WTC11 (cell line): ENCODE data around the gene MEA1. TPM values are rescaled to one million over a fixed set of nuclear protein-coding genes. Genes with fewer than 3 reads are reported as not detected.

Experiments used
- ATAC-seq: fragments of 200-7000 bp; cut with Tn5 transposase; 2 replicates; pipeline ENCODE4 v1.10.0; 2021; ENCODE audit warnings: mild to moderate bottlenecking, moderate library complexity
- CTCF ChIA-PET: fragments of 300-600 bp; sonication (Branson Sonifier 250); formaldehyde crosslinking; loops from one replicate; lab custom pipeline; 2021; ENCODE audit warnings: antibody characterized with exemption; lab: Charles Lee
- POLR2A ChIA-PET: fragments of 350-600 bp; sonication (Branson Sonifier 250); formaldehyde crosslinking; loops from one replicate; lab custom pipeline; 2021; ENCODE audit warnings: antibody characterized with exemption; lab: Charles Lee
- DNase-seq: peaks from one replicate; pipeline ENCODE4 v3.0.0; 2021; ENCODE audit warnings: low spot score
- H3K27ac Mint-ChIP-seq: 2 replicates; pipeline ENCODE4 v1.8.0; 2021; ENCODE audit warnings: mixed read lengths
- H3K27me3 Mint-ChIP-seq: 2 replicates; pipeline ENCODE4 v1.8.0; 2021; ENCODE audit warnings: low read depth, mild to moderate bottlenecking, moderate library complexity, mixed read lengths
- H3K36me3 Mint-ChIP-seq: 2 replicates; pipeline ENCODE4 v1.8.0; 2021; ENCODE audit warnings: mixed read lengths
- H3K4me1 Mint-ChIP-seq: 2 replicates; pipeline ENCODE4 v1.8.0; 2022; ENCODE audit warnings: mixed read lengths
- H3K4me3 Mint-ChIP-seq: 2 replicates; pipeline ENCODE4 v1.8.0; 2021; ENCODE audit warnings: mild to moderate bottlenecking, moderate library complexity, mixed read lengths
- H3K9me3 Mint-ChIP-seq: 2 replicates; pipeline ENCODE4 v1.8.0; 2021; ENCODE audit warnings: mixed read lengths
- ATF2 ChIP-seq: sonication (generic); formaldehyde crosslinking; IDR thresholded peaks from 2 replicates; pipeline ENCODE4 v1.8.1; 2022; ENCODE audit warnings: low read depth, missing genetic modification reagents, borderline replicate concordance
- FOXK1 ChIP-seq: sonication (generic); formaldehyde crosslinking; IDR thresholded peaks from 2 replicates; pipeline ENCODE4 v1.8.0; 2022; ENCODE audit warnings: mild to moderate bottlenecking, moderate library complexity, missing genetic modification reagents
- HMGXB4 ChIP-seq: sonication (generic); formaldehyde crosslinking; IDR thresholded peaks from 2 replicates; pipeline ENCODE4 v1.8.1; 2023; ENCODE audit warnings: mild to moderate bottlenecking, moderate library complexity, missing genetic modification reagents
- MYBL2 ChIP-seq: sonication (generic); formaldehyde crosslinking; IDR thresholded peaks from 2 replicates; pipeline ENCODE4 v1.8.1; 2023; ENCODE audit warnings: mild to moderate bottlenecking, moderate library complexity, missing genetic modification reagents
- NR2C2 ChIP-seq: sonication (generic); formaldehyde crosslinking; IDR thresholded peaks from 2 replicates; pipeline ENCODE4 v1.8.0; 2022; ENCODE audit warnings: mild to moderate bottlenecking, missing genetic modification reagents
- OVOL2 ChIP-seq: fragments of 250-450 bp; sonication (Bioruptor Pico); IDR thresholded peaks from 2 replicates; pipeline ENCODE4 v1.9.0; 2021; ENCODE audit warnings: mild to moderate bottlenecking, borderline replicate concordance
- SMAD4 ChIP-seq: sonication (generic); formaldehyde crosslinking; IDR thresholded peaks from 2 replicates; pipeline ENCODE4 v1.8.0; 2022; ENCODE audit warnings: mild to moderate bottlenecking, missing genetic modification reagents
- USF1 ChIP-seq: sonication (generic); formaldehyde crosslinking; IDR thresholded peaks from 2 replicates; pipeline ENCODE4 v1.8.0; 2022; ENCODE audit warnings: mild to moderate bottlenecking, missing genetic modification reagents
- ZBTB21 ChIP-seq: sonication (generic); formaldehyde crosslinking; IDR thresholded peaks from 2 replicates; pipeline ENCODE4 v1.8.1; 2023; ENCODE audit warnings: mild to moderate bottlenecking, missing genetic modification reagents, borderline replicate concordance
- ZNF219 ChIP-seq: sonication (generic); formaldehyde crosslinking; IDR thresholded peaks from 2 replicates; pipeline ENCODE4 v1.8.0; 2023; ENCODE audit warnings: missing genetic modification reagents, mild to moderate bottlenecking, borderline replicate concordance
- ZNF423 ChIP-seq: fragments of 250-450 bp; sonication (Bioruptor Pico); IDR thresholded peaks from 2 replicates; pipeline ENCODE4 v2.1.2; 2022; ENCODE audit warnings: mild to moderate bottlenecking, moderate library complexity
- ZNF425 ChIP-seq: fragments of 250-450 bp; sonication (Bioruptor Pico); conservative IDR thresholded peaks from 2 replicates; pipeline ENCODE4 v1.9.0; 2021; ENCODE audit warnings: mild to moderate bottlenecking
- ZNF512 ChIP-seq: sonication (generic); formaldehyde crosslinking; IDR thresholded peaks from 2 replicates; pipeline ENCODE4 v1.8.1; 2022; ENCODE audit warnings: missing genetic modification reagents, borderline replicate concordance
- total RNA-seq: library from RNA; stranded (reverse); gene quantifications from 3 replicates; pipeline ENCODE4 v1.2.3, GENCODE V29; 2021
- TF ChIP-seq, protein P1 (sequence below): sonication (generic); formaldehyde crosslinking; IDR thresholded peaks from 2 replicates; pipeline ENCODE4 v1.8.1; 2023; ENCODE audit warnings: mild to moderate bottlenecking, missing genetic modification reagents, borderline replicate concordance
- TF ChIP-seq, protein P2 (sequence below): fragments of 250-450 bp; sonication (Bioruptor Pico); IDR thresholded peaks from 2 replicates; pipeline ENCODE4 v1.9.0; 2021; ENCODE audit warnings: mild to moderate bottlenecking, borderline replicate concordance

MEA1 gene
- total RNA-seq, 1 experiment from 2014 or later = 85.0 TPM

DNA sequence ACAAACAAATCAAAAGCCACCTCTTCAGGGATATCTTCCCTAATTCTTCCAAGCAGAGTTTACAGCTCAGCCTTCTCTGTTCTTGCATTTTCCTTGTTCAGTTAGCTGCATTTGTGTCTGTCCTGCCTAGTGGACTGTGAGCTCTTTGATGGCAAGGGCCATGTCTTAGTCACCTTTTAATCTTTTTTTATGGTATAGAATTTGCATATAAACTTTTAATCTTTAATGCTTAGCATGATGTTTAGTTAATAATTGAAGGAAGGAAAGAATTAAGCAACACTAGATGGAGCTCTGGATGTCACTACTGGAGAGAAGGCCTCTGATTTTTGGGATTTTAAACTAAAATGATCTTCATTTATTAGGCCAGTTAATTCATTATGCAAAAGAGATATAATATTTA lies 17.2 kb downstream of the MEA1 start:
- H3K27ac Mint-ChIP-seq = no peak overlapping the region
- POLR2A ChIA-PET = interaction anchor here (1.2 to 1.4 kb wide), 2 partner anchors 13 to 17 kb away, joined by 3 to 5 read pairs; partner anchors contain the start of genes PEX6 and PPP2R5D
- H3K4me1 Mint-ChIP-seq = no peaks in the 10 kb centered on the region
- H3K4me3 Mint-ChIP-seq = no peak overlapping the region
- no peak for ATAC-seq
- H3K9me3 Mint-ChIP-seq = no peaks in the 10 kb centered on the region
- H3K36me3 Mint-ChIP-seq = peaks cover 5% of the 10 kb centered on the region; the same call in 1 of the 2 replicates
- H3K27me3 Mint-ChIP-seq = no peaks in the 10 kb centered on the region
- TF ChIP-seq ZNF425 (CRISPR knock-in tag) (no peak), ZBTB21 (CRISPR knock-in tag) (no peak), ZNF512 (CRISPR knock-in tag) (no peak), FOXK1 (no peak), USF1 (CRISPR knock-in tag) (no peak), ZNF423 (CRISPR knock-in tag) (no peak), OVOL2 (CRISPR knock-in tag) (no peak), ZNF219 (CRISPR knock-in tag) (no peak), SMAD4 (no peak), NR2C2 (CRISPR knock-in tag) (no peak), MYBL2 (CRISPR knock-in tag) (no peak), HMGXB4 (CRISPR knock-in tag) (no peak), ATF2 (CRISPR knock-in tag) (no peak)
- TF ChIP-seq, protein P1, sequence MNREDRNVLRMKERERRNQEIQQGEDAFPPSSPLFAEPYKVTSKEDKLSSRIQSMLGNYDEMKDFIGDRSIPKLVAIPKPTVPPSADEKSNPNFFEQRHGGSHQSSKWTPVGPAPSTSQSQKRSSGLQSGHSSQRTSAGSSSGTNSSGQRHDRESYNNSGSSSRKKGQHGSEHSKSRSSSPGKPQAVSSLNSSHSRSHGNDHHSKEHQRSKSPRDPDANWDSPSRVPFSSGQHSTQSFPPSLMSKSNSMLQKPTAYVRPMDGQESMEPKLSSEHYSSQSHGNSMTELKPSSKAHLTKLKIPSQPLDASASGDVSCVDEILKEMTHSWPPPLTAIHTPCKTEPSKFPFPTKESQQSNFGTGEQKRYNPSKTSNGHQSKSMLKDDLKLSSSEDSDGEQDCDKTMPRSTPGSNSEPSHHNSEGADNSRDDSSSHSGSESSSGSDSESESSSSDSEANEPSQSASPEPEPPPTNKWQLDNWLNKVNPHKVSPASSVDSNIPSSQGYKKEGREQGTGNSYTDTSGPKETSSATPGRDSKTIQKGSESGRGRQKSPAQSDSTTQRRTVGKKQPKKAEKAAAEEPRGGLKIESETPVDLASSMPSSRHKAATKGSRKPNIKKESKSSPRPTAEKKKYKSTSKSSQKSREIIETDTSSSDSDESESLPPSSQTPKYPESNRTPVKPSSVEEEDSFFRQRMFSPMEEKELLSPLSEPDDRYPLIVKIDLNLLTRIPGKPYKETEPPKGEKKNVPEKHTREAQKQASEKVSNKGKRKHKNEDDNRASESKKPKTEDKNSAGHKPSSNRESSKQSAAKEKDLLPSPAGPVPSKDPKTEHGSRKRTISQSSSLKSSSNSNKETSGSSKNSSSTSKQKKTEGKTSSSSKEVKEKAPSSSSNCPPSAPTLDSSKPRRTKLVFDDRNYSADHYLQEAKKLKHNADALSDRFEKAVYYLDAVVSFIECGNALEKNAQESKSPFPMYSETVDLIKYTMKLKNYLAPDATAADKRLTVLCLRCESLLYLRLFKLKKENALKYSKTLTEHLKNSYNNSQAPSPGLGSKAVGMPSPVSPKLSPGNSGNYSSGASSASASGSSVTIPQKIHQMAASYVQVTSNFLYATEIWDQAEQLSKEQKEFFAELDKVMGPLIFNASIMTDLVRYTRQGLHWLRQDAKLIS (CRISPR knock-in tag) = no peak
- TF ChIP-seq, protein P2, sequence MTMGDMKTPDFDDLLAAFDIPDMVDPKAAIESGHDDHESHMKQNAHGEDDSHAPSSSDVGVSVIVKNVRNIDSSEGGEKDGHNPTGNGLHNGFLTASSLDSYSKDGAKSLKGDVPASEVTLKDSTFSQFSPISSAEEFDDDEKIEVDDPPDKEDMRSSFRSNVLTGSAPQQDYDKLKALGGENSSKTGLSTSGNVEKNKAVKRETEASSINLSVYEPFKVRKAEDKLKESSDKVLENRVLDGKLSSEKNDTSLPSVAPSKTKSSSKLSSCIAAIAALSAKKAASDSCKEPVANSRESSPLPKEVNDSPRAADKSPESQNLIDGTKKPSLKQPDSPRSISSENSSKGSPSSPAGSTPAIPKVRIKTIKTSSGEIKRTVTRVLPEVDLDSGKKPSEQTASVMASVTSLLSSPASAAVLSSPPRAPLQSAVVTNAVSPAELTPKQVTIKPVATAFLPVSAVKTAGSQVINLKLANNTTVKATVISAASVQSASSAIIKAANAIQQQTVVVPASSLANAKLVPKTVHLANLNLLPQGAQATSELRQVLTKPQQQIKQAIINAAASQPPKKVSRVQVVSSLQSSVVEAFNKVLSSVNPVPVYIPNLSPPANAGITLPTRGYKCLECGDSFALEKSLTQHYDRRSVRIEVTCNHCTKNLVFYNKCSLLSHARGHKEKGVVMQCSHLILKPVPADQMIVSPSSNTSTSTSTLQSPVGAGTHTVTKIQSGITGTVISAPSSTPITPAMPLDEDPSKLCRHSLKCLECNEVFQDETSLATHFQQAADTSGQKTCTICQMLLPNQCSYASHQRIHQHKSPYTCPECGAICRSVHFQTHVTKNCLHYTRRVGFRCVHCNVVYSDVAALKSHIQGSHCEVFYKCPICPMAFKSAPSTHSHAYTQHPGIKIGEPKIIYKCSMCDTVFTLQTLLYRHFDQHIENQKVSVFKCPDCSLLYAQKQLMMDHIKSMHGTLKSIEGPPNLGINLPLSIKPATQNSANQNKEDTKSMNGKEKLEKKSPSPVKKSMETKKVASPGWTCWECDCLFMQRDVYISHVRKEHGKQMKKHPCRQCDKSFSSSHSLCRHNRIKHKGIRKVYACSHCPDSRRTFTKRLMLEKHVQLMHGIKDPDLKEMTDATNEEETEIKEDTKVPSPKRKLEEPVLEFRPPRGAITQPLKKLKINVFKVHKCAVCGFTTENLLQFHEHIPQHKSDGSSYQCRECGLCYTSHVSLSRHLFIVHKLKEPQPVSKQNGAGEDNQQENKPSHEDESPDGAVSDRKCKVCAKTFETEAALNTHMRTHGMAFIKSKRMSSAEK (CRISPR knock-in tag) = no peak
- TF ChIP-seq, all 79 proteins: peak for 0
- CTCF ChIA-PET = interaction anchor here (0.8 to 2.2 kb wide), 7 partner anchors 12 to 147 kb away, joined by 4 to 11 read pairs (median 5); partner anchors contain the start of genes CNPY3, KLHDC3, MEA1 and PEX6
- no peak for DNase-seq
